Left hindlimb (tissue), 1 donor: ENCODE measurements around the gene METTL17.
A peak's percentile ranks its signal among the peaks of the same experiment; 100 is the strongest.
"Not testable (repeated sequence)": the region's sequence is repeated elsewhere in the genome, so short reads cannot be mapped to it uniquely, and the experiment has no call there.

Experiments
- DNase-seq: peaks from one replicate; pipeline ENCODE4 v3.0.0-alpha.2; 2018

METTL17 gene, protein sequence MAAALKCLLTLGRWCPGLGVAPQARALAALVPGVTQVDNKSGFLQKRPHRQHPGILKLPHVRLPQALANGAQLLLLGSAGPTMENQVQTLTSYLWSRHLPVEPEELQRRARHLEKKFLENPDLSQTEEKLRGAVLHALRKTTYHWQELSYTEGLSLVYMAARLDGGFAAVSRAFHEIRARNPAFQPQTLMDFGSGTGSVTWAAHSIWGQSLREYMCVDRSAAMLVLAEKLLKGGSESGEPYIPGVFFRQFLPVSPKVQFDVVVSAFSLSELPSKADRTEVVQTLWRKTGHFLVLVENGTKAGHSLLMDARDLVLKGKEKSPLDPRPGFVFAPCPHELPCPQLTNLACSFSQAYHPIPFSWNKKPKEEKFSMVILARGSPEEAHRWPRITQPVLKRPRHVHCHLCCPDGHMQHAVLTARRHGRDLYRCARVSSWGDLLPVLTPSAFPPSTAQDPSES

DNA sequence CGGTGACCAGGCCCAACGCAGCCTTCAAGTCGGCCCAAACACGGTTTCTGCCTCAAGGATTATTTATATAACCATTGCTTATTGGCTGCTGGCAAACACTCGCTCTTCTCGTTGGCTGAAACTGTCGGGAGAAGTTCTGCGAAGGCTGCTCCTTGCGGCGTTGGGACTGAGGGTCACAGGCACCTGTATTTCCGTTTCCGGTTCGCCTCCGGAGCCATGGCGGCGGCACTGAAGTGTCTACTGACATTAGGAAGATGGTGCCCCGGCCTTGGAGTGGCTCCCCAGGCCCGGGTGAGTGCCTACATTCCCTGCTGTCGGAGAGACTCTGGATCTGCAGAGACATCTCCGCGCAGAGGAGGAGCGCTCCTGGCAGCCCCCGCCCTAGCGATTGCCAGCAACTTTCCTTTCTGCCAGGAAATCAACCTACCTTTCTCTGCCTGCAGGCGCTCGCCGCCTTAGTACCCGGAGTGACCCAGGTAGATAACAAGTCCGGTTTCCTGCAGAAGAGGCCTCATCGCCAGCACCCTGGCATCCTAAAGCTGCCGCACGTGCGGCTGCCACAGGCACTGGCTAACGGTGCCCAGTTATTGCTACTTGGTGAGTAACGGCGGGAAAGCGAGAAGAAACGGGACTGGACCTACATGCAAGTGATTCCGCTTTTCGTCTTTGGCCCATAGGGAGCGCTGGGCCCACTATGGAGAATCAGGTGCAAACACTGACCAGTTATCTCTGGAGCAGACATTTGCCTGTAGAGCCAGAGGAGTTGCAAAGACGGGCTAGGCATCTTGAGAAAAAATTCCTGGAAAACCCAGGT, at the start of gene METTL17:
METTL17 (plus strand) TSS at position 194 of the 814 bp plus-strand sequence; CDS start at position 217, 23 bp downstream.
- DNase-seq, result peak; percentile 94

DNA sequence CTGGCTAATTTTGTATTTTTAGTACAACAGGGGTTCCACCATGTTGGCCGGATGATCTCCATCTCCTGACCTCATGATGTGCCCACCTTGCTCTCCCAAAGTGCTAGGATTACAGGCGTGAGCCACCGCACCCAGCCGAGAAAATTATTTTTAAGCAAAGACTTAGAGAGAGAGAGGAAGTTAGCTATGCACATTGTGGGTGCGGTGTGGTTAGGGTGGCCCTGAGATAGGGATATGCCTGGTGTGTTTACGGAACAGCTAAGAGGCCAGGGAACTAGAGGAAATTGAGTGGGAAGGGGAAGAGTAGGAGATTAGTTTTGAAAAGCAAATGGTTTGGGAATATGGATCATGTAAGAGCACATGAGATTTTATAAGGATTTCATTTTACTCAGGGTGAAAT, 44.6 kb upstream of the METTL17 start:
- not testable (repeated sequence) for DNase-seq

DNA sequence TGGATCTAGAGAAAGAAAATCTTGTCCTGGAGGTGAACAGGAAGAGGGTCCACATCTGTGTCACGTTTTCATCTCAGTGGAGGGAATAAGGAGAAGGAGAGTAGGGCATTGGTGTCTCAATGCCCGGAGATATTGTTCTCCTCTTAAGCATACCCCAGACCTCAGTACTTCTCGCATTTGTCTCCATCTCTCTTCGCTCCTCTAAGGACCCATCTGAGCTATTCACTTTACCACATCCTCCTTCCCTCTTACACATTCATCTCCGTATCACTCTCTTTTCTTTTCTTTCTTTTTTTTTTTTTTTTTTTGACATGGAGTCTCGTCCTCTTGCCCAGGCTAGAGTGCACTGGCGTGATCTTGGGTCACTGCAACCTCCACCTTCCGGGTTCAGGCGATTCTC, 43.1 kb upstream of the METTL17 start:
- DNase-seq, result not testable (repeated sequence)

DNA sequence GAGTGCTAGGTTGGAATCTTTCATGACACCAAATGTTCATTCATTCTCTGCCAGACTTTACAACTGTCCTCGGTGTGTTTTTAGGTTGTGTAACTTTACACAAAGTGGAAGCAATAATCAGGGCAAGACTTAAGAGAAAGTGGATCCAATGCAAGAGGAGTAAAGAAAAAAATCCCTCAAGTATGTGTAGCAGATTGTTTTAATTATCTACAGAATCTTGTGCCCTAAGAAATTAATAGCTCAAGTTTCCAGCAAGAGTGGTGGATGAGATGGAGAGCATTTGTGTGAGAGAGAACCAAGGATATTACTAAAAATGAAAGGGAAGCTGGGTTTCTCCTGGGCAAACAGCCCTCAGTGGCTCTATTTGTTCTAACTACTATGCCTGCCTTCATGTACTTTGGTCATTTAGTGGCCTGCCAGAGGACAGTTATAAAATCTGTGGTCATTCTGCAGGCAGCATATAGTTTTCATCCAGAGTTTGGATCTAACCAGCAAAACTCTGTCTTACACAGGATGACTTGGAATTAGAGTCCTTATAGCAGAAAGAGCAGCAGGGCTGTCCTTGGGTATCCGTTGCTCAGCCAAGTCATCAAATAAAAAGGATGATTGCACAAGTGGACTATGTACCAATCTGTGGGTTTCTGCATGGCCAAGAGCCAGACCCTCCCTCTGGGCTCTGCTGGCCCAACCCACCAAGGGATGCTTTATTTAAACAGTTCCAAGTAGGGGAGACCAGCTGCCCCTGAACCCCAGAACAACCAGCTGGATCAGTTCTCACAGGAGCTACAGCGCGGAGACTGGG, 34.8 kb upstream of the METTL17 start, which contains the start of gene RNASE2:
RNASE2 (plus strand) TSS at position 752 of the 802 bp plus-strand sequence. CDS start 285 bp downstream, outside the sequence.
- DNase-seq, result not testable (repeated sequence)

DNA sequence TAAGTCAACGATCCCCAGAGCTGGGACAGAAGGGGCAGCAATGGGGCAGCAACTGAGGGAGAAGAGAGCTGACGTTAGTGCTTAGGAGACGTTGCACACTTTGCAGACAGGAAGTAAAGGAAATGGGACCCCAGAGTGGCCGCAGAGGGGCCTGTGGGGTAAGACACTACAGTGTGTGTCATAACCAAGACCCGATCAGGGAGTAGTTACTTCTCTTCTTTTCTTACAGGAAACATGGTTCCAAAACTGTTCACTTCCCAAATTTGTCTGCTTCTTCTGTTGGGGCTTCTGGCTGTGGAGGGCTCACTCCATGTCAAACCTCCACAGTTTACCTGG, 34.3 kb upstream of the METTL17 start:
- DNase-seq, result not testable (repeated sequence)

DNA sequence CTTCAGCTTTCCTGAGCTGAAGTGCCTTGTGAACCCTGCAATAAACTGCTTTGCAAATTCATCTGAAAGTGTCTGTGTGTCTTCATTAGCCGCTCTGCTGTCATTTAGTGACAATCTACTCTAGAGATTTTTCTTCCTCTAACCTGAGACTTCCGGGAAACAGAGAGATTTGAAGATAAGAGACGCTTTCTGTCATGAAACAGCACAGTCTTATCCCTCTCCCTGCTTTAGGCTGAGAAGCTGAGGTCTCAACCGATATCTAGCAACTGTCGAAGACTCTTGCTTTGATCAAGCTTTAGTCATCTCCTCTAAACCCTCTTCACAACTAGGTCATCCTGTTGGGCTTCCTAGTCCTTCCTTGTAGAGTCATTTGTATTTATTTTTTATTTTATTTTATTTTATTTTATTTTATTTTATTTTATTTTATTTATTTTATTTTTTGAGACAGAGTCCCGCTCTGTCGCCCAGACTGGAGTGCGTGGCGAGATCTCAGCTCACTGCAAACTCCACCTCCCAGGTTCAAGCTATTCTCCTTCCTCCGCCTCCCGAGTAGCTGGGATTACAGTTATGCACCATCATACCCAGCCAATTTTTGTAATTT, 33.3 kb upstream of the METTL17 start:
- no peak for DNase-seq

DNA sequence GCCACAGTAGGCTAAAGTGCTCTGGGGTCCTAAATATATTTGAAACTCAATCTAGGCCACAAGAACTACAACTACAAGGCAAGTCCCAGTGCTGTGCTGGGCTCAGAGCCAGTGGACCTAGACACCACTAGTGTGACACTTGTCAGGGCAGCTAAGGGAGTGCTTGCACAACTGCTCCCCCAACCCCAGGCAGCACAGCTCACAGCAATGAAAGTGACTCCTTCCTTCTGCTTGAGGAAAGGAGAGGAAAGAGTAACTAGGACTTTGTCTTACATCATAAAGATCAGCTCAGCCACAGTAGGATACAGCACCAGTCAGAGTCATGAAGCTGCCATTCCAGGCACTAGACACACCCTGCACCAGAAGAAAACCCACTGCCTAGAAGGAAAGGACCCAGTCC, 30.8 kb upstream of the METTL17 start:
- DNase-seq, result not testable (repeated sequence)

DNA sequence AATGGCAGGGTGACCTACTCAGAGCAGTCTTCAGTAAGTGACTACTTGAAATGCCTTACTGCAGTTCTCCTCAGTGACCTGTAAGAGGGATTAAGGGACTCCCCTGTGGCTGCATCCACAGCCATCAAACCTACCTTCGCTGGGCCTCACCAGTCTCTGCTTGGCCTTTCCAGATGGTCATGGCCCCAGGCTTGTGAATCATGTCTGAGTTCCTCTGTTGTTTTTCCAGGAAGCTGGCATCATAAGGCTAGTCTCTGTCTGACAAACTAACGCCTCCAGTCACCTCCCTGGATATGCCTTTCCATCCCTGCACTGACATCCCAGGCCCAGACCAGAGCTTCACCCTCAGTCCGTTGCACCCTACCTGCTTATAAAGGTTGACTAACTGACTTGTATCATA, 20.4 kb upstream of the METTL17 start:
- no peak for DNase-seq

DNA sequence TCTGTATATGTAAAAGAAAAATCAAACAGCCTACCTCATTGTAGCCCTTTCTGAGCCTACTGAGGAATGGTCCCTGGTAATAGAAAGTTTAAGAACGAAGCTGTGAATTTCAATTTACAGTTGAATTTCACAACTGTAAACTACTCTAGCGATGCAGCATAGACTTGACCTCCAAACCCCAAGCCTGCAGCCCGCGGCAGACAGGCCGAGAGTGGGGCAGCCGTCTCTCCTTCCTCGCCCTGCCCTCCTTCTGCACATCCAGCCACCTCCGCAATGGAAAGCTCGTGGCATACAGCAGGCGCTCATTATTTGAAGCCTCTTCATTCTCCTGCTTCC, 19.2 kb upstream of the METTL17 start:
- no peak for DNase-seq

DNA sequence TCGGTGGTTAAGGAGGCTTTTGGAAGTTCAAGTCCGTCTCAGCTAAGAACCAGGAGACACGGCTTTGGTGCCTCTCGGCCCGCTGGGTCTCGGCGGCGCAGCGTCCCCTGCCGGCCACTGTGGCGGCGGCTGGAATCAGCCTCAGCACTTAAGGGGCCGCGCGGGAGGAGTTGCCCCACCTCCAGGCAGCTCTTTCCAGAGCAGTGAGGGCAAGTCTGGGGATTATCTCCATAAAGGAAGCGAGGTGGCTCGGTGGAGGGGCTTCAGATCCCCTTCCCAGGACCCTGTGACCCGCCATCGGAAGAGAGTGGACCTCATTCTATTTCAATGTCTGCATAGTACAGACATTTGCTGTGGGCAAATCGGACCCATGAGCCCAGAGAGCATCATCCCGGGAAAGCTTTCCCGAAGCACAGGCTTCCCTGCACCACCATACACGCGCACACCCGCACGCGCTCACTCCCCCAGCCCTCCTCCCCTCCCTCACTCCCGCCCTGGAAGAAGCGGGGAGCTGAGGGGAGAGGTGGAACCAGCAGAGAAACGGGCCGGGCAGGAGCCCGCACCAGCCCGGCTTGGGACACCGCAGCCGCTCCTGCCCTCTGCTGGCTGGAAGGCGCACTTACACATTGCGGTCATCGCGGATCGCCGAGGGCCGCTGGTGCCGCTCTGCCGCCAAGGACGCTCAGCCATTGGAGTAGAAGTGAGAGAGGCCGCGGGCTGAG, 18.6 kb upstream of the METTL17 start:
- peak; percentile 90 for DNase-seq

DNA sequence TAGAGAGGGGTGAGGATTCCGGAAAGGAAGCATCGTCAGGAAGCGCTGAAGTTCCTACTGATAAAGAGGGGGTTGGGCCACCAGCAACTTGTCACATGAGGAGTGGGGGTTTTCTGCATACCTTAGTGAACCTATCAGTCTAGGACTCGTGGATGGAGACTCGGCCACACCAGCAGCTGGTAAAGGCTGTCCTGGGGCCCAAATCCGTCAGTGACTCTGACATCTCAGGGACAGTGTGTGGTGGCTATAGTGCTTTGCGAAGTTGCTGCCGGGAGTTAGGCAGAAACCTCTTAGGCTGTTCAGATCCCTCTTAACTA, 18.1 kb upstream of the METTL17 start:
- no peak for DNase-seq

DNA sequence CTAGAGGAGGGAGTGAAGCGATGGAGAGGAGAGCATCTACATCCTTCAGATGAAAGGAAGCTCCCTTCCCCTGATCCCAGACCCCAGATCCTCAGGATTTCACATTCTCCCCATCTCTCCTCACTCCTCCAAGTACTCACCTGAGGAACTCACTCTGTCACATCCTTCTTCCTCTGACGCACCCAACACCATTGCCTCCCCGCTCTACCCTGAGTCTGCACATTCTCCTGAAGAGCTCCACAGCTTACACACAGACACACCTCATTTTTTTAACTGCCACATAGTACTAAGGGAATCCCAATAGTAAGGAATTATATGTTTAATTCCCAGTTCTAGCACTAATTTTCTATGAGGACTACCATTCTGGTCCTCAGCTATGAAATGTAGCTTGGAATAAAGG, 16.3 kb upstream of the METTL17 start:
- DNase-seq, result no peak

DNA sequence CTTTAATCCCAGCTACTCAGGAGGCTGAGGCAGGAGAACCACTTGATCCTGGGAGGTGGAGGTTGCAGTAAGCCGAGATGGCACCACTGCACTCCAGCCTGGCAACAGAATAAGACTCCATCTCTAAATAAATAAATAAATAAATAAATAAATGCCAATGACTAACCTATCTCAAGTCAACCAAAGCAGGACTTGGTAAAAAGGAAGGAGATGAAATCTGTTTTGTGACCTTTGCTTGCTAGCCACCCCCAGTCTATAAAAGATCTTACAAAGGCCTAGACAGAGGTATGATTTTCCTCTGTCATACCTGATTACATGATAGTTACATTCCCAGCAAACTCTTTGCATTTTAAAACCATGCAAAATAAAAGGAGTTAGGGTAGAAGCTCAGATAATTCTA, 13.5 kb upstream of the METTL17 start:
- no peak for DNase-seq

DNA sequence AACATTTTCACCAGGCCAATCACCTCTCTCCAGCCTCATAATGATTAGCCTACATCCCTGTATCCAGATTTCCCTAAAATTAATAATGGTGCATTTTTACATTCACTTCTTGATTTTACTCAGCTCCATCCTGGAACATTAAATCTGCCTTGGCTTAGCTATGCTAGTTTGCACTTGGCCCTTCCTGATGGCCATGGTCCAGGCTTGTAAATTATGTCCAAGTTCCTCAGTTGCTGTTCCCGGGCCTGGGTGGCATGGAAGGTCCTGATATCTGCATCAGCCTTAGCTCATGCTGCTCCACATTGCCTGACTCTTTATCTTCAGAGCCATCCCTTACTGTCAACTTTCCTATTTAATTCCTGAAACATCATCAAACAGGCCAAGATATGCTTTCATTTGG, 11.1 kb upstream of the METTL17 start:
- no peak for DNase-seq

DNA sequence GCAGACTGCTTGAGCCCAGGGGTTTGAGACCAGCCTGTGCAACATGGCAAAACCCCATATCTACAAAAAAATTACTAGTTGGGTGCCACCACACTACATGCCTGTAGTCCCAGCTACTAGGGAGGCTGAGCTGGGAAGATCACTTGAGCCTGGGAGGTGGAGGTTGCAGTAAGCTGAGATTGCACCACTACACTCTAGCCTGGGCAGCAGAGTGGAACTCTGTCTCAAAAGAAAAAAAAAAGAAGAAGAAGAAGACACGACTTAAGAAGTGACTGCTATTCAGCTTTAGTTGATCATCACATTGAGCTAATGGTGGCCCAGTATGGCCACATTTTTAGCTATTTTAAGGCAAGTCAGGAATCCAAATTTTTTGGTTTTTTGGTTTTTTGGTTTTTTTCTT, 8.9 kb upstream of the METTL17 start:
- no peak for DNase-seq

DNA sequence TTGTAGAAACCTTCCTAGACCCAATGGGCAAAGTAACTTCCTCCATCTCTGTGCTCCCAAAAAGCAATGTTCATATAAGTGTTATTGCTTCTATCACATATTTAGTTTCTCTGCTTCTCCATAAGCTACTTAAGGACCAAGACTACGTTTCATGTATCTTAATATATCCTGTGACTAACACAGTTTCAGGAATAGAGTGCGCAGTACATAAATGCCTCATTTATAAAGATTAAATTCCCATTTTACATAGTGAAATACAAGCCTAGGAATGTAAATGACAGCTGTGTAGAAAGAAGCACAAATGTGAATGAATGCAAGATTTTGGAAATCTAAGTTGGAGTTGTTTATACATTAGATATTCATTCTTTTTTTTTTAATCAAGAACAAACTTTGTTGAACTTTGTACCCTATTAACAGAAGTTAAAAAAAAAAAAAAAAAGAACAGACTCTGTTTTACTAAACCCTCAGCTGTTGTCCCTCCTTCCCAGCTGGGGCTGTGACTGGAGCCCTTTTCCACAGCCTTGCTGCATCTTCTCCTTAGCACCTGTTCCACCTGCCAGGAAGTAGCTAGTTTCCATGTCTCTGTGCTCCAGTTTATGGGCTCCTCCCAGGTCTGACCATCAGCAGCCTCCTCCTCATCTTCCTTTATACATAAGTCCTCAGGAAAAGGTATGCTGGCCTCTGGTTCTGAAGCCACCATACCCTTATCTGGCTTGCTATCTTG, 7.0 kb upstream of the METTL17 start:
- DNase-seq, result no peak

DNA sequence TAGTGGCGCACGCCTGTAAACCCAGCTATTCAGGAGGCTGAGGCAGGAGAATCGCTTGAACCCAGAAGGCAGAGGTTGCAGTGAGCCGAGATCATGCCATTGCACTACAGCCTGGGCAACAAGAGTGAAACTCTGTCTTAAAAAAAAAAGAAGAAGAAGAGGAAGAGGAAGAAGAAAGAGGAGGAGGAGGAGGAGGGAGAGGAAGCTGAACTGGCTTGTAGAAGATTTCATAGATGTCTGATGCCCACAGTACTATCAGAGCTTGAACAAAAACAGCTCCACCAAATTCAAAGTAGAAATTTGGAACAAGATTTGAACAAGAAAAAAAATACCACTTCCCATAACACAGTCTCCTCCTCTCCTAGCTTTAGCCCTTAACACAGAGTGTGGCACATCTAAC, 4.1 kb upstream of the METTL17 start:
- not testable (repeated sequence) for DNase-seq

DNA sequence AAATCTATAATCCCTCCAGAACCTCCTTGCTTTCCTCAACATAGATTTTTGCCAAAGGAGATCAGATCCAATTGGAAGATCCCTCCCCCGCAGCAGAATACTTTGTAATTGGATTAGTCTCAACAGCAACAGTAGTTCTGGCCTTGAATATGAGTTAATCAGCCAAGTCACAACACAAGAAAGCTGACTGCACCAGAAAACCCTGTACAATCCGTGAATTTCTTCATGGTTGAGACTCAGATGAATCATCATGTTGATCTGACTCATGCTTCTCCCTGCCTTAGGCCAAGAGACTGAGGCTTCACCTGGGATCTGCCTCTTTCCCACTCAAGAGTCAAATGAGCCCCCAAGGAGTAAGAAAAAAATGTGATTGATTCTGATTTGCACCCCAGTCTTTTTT, 3.0 kb upstream of the METTL17 start:
- DNase-seq, result no peak

DNA sequence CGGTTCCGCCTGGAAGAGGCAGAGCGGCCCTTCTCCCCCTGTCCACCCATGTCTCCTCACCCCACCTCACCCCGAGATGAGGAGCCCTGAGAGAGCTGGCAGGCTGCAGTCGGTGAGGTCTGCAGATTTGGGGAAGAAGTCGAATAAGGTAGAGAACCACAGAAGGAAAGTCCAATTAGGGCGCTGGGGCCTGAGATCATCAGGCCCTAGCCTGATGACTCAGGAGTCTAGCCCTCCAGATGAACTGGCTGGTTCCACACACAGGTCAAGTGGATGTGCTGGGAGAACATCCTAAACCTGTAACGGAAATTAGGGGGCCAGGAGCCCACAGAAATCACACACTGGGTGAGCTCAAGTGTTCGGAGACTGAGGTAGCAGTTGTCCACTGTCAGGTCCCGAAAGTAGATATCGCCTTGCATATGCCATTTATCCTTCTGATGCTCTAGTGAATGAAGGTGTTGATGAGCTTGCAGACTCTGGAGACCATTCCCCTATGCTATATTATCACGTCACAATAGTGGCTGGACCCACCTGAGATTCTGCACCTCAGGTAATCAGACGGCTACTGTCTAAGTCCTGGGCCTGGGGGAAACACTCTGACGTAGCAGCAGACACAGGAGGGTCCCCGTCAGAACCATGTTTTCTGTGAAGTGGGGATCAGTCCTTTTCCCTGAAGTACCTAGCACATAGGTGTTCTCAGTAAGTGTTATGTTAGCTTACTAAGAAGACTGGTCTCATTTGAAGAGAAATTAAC, 886 bp upstream of the METTL17 start:
- no peak for DNase-seq

DNA sequence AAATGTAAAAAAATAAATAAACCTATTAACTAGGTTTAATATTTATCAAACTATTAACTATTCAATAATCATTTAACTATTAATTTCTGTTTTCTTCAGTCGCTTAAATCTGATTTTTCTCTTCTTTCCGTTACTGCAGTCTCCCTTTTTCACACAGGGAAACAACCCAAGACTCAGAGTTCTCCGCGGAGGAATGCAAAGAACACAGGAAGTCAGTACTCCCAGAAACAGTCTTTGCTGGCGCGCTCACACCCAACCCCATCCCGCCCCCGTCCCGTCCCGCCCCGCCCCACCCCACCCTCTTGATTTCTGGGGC, 351 bp upstream of the METTL17 start:
- no peak for DNase-seq

DNA sequence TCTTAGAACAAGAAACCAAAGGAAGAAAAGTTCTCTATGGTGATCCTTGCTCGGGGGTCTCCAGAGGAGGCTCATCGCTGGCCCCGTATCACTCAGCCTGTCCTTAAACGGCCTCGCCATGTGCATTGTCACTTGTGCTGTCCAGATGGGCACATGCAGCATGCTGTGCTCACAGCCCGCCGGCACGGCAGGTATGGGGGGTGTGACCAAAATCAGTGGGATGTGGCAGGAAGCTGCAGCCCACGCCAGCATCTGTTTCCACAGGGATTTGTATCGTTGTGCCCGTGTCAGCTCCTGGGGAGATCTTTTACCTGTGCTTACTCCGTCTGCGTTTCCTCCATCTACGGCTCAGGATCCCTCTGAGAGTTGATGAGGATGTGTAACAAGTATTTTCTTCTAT, 6.7 kb downstream of the METTL17 start:
- DNase-seq, result no peak
